SK-N-MC (cell line): ENCODE results near the gene DDX47.

Experiments used
- EZH2 ChIP-seq: fragments of 200-600 bp; sonication (generic); IDR thresholded peaks from one replicate; pipeline ENCODE4 v1.6.1; 2017; ENCODE audit warnings: antibody characterized with exemption
- FOXP2 ChIP-seq: optimal IDR thresholded peaks from 2 replicates; pipeline ENCODE3; 2011; ENCODE audit warnings: mild to moderate bottlenecking, moderate library complexity; ENCODE audit not compliant: insufficient read depth; ENCODE audit errors: extremely low read length, control extremely low read depth
- POLR2AphosphoS5 ChIP-seq: IDR thresholded peaks from 2 replicates; pipeline ENCODE4 v1.6.1; 2012; ENCODE audit warnings: mild to moderate bottlenecking, low read depth, low read length, borderline replicate concordance

DNA sequence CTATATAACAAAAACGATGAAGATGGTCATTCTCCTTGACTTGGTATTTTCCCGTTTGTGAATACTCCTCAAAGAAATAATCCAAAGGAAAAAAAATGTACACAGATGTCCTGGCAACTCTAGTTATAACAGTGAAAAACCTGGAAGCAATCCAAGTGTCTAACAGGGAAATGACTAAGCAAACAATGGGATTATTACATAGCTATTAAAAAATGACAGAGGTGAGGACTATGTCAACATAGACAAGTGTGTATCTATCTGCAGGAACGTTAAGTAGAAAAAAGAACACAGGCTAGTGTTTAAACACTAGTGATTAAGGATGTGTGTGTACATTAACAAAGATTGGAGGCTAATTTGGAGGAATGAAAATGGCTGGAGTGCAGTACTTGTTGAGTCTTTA lies 33.6 kb upstream of the DDX47 start:
- TF ChIP-seq EZH2 (no peak), POLR2AphosphoS5 (no peak), FOXP2 (no peak)
